ENCODE measurements around the gene ERFL.

ERFL gene

DNA sequence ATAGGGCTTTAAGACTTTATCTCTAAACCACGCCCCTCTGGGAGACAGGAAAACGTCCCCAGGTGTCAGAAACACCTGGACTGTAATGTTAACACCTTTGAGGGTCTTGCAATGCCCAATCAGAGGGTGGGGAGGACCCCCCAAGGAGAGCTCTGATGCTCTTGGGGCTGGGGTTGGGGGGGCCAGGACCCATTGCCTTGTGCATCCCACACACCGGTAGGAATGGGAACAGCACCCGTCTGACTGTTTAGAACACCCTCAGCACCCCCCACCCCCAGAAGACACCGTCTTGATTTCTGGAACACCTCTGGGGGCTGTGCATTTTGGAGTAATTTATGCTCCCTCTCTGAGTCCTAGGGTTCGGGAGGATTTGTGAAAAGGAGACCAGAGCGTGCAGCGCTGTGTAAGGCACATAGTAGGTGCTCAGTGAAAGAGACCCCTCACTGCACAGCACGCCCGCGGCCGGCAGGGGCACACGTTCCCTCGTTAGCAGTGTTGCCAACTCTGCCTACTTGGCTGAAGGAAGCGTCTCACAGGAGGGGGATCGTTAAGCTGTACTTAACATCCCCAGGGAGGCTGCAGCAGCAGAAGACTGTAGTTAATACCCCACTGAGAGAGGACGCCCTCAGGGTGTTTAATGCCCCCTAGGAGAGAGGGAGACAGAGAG is 2.8 kb upstream of the ERFL start:
- in situ Hi-C loops (cut with HindIII; ENCODE audit: low pct_ligation_motif_present, low pct_unique_long_range_greater_than_20kb, low sequenced_read_pairs), result no loop called here
- DNase-seq, result no peak

- no peak for DNase-seq
- in situ Hi-C loops (cut with HindIII; ENCODE audit: low pct_ligation_motif_present, low pct_unique_long_range_greater_than_20kb, low sequenced_read_pairs), result no loop called here
These were observed 2.1 kb upstream of the ERFL start for GRCh38 chr19:41930322-41930722.

DNA sequence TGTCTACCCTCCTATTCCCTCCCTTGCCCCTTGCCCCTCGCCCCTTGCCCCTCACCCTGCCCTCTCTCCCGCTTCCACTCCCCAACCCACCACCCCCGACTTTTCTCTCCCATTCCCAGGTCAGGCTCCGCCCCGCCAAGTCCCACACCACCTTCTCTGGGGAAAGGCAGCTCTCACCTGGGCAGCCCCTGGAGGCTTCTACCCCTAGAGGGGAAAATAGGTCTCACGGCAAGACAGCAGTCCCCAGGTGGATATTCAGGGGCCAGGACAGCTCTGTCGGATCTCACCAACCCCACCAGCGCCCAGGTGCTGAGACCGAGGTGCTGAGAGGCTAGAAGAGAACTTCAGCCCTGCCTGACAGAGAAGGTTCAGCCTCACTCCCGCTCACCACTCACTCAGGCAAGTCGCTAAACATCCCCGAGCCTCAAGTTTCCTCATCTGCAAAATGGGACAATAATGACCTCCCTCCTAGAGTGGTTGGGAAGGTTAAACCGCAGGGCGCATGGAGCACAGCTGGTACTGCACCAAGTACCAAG is 1.4 kb upstream of the ERFL start:
- no peak for DNase-seq
- in situ Hi-C loops (cut with HindIII; ENCODE audit: low pct_ligation_motif_present, low pct_unique_long_range_greater_than_20kb, low sequenced_read_pairs), result no loop called here

GRCh38 chr19:41928754-41929535 is 696 bp upstream of the ERFL start:
- DNase-seq, result no peak
- in situ Hi-C loops (cut with HindIII; ENCODE audit: low pct_ligation_motif_present, low pct_unique_long_range_greater_than_20kb, low sequenced_read_pairs), result no loop called here

DNA sequence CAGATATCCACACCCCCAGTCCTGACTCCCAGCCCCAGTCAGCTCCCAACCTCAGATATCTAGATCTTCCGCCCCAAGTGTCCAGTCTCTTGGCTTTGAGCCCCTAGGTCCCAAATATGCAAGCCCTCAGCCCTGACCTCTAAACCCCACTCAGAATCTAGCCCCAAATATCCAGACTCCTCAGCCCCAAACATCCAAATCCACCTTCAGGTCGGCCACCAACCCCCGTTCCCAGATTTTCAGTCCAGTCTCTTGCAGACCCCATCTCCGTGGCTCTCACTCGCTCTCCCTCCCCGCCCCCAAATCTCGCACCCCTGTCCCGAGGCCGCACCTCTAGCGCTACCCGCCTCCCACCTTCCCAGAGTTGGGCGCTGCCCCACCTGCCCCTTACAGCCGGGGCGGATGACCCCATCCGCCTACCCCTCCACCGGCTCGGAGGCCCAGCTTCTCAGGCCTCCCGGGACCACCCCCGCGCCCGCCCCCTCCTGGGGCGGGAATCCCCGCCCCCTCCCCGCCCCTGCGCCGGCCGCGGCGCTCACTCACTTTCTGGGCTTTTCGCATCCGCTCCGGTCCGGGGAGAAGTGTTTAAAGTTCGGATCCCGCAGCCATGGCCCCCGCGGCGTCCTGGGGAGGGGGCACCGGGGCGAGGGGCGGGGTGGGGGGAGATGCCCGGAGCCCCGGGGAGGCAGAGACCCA is 604 bp downstream of the ERFL start:
- DNase-seq, result no peak

GRCh38 chr19:41926763-41927496 is 1.3 kb downstream of the ERFL start:
- in situ Hi-C loops (cut with HindIII; ENCODE audit: low pct_ligation_motif_present, low pct_unique_long_range_greater_than_20kb, low sequenced_read_pairs), result no loop called here
- DNase-seq, result no peak

More for the DNA sequence above, 604 bp downstream of the ERFL start:
- in situ Hi-C loops (cut with HindIII; ENCODE audit: low pct_ligation_motif_present, low pct_unique_long_range_greater_than_20kb, low sequenced_read_pairs), result no loop called here

DNA sequence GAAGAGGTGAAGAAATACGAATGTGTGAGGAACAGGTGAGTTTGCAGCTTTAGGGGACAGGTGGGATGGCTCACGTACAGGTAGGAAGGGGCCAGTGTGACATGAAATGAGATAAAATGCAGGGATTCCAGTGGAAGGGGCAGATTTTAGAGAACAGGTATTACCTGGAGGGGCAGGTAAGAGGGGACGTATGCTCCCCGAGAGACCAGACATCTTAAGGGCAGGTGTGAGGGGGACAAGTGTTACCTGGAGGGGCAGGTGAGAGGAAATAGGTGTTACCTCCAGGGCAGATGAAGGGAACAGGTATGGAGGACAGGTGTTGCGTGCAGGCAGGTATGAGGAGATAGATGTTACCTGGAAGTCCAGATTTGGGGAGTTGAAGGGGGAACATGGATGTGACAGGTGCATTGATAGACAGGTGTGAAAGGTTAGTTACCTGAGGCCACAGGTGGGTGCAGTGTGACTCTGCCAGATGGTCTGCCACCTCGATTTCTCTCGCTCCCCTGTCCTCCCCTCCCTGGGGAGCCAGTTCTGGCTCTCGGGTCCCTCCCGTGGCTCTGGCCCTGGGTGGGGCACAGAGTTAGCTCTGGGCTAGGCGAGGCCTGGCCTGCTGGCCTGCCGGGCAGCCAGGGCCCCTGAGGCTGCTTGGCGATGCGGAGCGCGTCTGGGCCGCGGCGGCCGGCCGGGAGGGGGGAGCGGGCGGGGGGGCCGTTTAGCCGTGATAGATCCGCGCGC is 2.1 kb downstream of the ERFL start:
- in situ Hi-C loops (cut with HindIII; ENCODE audit: low pct_ligation_motif_present, low pct_unique_long_range_greater_than_20kb, low sequenced_read_pairs), result no loop called here

GRCh38 chr19:41925208-41926003 is 2.8 kb downstream of the ERFL start:
- no peak for DNase-seq
- in situ Hi-C loops (cut with HindIII; ENCODE audit: low pct_ligation_motif_present, low pct_unique_long_range_greater_than_20kb, low sequenced_read_pairs), result no loop called here

More for the DNA sequence above, 2.1 kb downstream of the ERFL start:
- DNase-seq, result no peak

GRCh38 chr19:41924151-41925145 is 3.8 kb downstream of the ERFL start:
- in situ Hi-C loops (cut with HindIII; ENCODE audit: low pct_ligation_motif_present, low pct_unique_long_range_greater_than_20kb, low sequenced_read_pairs), result no loop called here

DNA sequence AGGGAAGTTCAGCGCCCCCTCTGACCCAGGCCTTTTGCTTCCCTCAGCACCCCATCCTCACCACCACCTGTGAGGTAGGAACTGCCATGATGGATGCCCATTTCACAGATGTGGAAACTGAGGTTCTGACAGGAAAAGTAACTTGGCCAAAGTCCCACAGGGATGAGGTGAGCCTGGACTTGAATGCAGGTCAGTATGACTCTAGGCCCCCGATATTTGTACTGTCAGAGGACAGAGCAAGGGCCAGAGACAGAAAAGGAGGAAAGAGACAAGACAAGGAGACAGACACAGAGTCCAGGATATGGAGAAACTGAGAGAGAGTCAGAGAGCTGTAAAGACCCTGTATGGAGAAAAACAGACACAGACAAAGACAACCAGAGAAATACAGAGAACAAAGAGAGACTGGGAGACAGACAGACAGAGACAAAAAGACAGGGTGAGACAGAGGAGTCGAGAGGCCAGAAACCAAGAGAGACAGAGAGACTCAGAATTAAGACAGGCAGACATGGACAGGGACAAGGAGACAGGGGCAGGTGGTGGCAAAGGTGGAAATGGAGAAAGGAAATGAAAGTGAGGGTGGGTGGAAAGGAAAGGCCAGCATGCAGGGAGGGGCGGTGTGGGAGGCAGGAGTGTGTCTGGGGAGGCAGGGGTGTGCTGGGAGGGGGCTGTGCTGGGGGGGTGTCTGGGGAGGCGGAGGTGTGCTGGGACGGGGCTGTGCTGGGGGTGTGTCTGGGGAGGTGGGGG is 5.0 kb downstream of the ERFL start:
- no peak for DNase-seq
- in situ Hi-C loops (cut with HindIII; ENCODE audit: low pct_ligation_motif_present, low pct_unique_long_range_greater_than_20kb, low sequenced_read_pairs), result no loop called here

More at GRCh38 chr19:41924151-41925145, 3.8 kb downstream of the ERFL start:
- no peak for DNase-seq

- no peak for DNase-seq
- in situ Hi-C loops (cut with HindIII; ENCODE audit: low pct_ligation_motif_present, low pct_unique_long_range_greater_than_20kb, low sequenced_read_pairs), result no loop called here
These were observed 5.7 kb downstream of the ERFL start for GRCh38 chr19:41922585-41922984.

- in situ Hi-C loops (cut with HindIII; ENCODE audit: low pct_ligation_motif_present, low pct_unique_long_range_greater_than_20kb, low sequenced_read_pairs), result no loop called here
- no peak for DNase-seq
These were observed 6.4 kb downstream of the ERFL start for GRCh38 chr19:41921577-41922576.

- no peak for DNase-seq
- in situ Hi-C loops (cut with HindIII; ENCODE audit: low pct_ligation_motif_present, low pct_unique_long_range_greater_than_20kb, low sequenced_read_pairs), result no loop called here
These were observed 7.2 kb downstream of the ERFL start for GRCh38 chr19:41920882-41921576.

All from ACHN (cell line).